ENCODE results near the gene RPAP2.
A peak's percentile ranks its signal among the peaks of the same experiment; 100 is the strongest.

Gene RPAP2

DNA sequence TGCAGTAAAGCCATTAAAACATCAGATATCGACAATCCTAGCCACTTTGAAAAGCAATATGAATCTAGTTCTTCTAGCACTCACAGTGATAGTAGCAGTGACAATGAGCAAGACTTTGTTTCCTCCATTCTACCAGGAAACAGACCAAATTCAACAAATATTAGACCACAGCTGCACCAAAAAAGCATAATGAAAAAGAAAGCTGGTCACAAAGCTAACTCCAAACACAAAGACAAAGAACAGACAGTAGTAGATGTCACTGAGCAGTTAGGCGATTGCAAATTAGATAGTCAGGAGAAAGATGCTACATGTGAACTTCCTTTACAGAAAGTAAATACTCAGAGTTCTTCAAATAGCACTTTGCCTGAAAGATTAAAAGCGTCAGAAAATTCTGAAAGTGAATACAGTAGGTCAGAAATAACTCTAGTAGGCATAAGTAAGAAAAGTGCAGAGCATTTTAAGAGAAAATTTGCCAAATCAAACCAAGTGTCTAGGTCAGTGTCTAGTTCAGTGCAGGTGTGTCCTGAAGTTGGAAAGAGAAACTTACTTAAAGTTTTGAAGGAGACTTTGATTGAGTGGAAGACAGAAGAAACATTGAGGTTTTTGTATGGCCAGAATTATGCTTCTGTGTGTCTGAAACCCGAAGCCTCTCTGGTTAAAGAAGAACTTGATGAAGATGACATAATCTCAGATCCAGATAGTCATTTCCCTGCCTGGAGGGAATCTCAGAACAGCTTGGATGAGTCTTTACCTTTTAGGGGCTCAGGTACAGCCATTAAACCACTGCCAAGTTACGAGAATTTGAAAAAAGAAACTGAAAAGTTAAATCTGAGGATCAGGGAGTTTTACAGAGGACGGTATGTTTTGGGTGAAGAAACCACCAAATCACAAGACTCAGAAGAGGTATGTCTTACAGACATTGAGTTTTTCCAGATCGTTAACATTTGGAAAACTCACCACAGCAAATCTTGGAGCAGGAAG lies 24.9 kb downstream of the RPAP2 start:
- in situ Hi-C loops (cut with HindIII; ENCODE audit: low sequenced_read_pairs): loop anchor here (25.0 kb wide), 1 partner anchor 264 kb away; no protein-coding TSS in a partner anchor
- DNase-seq (ENCODE audit: low read depth): no peak
- H3K4me3 ChIP-seq (ENCODE audit: low read depth, low read length): no peak overlapping the region
- no peak for TF ChIP-seq CTCF (IDR thresholded peaks at IDR 0.05; ENCODE audit: low read depth, low read length, missing control alignments)

DNA sequence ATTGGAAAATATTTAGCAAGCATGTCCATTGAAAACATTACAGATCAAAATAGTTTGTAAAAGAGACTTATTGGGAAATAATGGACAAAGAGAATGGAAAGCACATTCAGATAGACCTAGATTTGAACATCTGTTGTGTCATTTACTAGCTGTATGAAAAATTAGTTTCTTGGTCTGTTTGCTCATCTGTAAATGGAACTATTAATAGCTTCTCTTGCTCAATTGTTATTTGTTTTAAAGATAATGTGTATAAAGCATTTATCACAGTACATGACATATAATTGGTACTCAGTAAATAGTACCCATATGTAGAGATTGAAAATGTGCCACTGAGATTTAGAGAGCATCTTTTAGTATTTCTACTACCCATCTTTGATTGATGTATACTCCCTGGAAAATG lies 25.9 kb downstream of the RPAP2 start:
- H3K4me3 ChIP-seq (ENCODE audit: low read depth, low read length): no peak overlapping the region
- in situ Hi-C loops (cut with HindIII; ENCODE audit: low sequenced_read_pairs): loop anchor here (25.0 kb wide), 1 partner anchor 263 kb away; no protein-coding TSS in a partner anchor
- no peak for TF ChIP-seq CTCF (IDR thresholded peaks at IDR 0.05; ENCODE audit: low read depth, low read length, missing control alignments)
- no peak for DNase-seq (ENCODE audit: low read depth)

DNA sequence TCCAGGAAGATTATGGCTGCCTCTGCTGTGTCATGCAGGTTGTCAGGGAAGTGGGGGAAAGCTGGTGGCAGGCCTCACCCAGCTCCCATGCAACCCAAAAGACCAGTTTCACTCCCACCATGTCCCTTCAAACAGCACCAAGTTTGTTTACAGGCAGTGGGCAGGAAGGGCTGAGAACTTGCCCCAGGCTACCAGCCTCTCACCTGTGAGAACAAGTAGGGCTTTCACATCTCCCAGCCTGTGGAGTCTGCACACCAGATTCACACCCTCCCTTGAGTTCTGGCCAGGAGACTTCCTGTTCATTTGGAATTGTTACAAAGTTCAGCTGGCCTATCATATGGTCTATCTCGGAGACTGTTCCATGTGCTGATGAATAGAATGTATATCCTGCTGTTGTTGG lies 27.8 kb downstream of the RPAP2 start:
- no peak for DNase-seq (ENCODE audit: low read depth)

DNA sequence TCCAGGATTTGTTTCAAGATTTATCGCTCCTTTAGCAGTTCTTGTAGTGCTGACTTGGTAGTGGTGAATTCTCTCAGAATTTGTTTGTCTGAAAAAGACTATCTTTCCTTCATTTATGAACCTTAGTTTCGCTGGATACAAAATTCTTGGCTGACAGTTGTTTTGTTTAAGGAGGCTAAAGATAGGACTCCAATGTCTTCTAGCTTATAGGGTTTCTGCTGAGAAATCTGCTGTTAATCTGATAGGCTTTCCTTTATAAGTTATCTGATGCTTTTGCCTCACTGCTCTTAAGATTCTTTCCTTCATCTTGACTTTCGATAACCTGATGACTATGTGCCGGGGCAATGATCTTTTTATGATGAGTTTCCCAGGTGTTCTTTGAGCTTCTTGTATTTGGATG lies 28.9 kb downstream of the RPAP2 start:
- DNase-seq (ENCODE audit: low read depth): no peak
- no peak for TF ChIP-seq CTCF (IDR thresholded peaks at IDR 0.05; ENCODE audit: low read depth, low read length, missing control alignments)
- H3K4me3 ChIP-seq (ENCODE audit: low read depth, low read length): no peak overlapping the region
- in situ Hi-C loops (cut with HindIII; ENCODE audit: low sequenced_read_pairs): no loop called here

More for the DNA sequence above, 27.8 kb downstream of the RPAP2 start:
- H3K4me3 ChIP-seq (ENCODE audit: low read depth, low read length): no peak overlapping the region
- TF ChIP-seq CTCF (IDR thresholded peaks at IDR 0.05; ENCODE audit: low read depth, low read length, missing control alignments): no peak
- in situ Hi-C loops (cut with HindIII; ENCODE audit: low sequenced_read_pairs): no loop called here

DNA sequence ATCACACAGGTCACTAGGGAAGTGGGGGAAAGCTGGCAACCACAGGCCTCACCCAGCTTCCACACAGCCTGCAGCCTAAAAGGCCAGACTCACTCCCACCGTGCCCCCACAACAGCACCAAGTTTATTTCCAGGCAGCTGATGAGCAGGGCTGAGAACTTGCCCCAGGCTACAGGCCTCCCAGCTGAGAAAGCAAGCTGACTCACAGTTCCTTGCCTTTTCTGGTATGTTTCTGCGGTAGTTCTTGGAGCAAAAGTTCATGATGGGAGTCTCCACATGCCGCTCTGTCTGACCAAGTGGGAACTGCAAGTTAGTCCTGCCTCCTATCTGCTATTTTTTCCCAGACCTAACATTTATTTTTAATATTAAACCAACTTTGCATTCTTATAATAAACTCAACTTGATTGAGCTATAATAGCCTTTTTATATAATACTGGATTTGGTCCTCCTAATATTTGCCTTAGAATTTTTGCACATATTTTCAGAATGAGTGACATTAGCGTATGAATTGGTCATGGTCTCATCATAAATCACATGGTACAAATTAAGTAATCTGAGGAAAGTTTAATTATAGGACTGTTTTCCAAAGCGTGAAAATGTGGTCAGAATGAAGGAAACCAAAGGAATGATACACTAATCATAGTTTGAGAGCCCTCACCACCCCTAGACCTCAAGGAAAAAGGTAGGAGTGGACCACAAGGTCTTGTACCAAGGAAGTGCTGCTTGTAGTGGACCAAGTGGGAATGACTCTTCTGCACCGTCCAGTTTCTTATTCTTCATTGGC lies 30.7 kb downstream of the RPAP2 start:
- H3K4me3 ChIP-seq (ENCODE audit: low read depth, low read length): no peak overlapping the region
- TF ChIP-seq CTCF (IDR thresholded peaks at IDR 0.05; ENCODE audit: low read depth, low read length, missing control alignments): no peak
- peak; percentile 39 for DNase-seq (ENCODE audit: low read depth)
- in situ Hi-C loops (cut with HindIII; ENCODE audit: low sequenced_read_pairs): no loop called here

DNA sequence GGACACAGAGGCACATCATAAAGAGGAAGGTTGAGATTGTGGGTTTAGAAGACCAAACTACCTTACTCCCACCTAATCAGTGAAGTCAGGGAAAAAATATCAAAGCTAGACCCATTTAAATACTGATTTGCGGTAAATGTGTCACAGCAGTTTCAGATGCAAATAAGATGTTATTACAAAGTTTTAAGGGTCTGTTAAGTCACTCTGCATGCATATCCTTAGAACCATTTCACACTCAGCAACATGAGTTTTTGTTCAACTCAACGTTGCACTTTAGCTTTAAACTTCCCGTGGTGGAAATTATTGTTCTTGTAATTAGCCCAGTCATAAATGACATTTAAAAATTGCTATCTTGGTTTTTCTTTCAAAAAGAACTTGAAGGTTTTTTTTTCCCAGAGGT lies 34.8 kb downstream of the RPAP2 start:
- in situ Hi-C loops (cut with HindIII; ENCODE audit: low sequenced_read_pairs): no loop called here
- TF ChIP-seq CTCF (IDR thresholded peaks at IDR 0.05; ENCODE audit: low read depth, low read length, missing control alignments): no peak
- DNase-seq (ENCODE audit: low read depth): no peak
- no peak overlapping the region for H3K4me3 ChIP-seq (ENCODE audit: low read depth, low read length)
